ENCODE data around the gene LGMN. TPM values are rescaled to one million over a fixed set of nuclear protein-coding genes. Genes with fewer than 3 reads are reported as not detected.

LGMN gene
- total and polyA plus RNA-seq, 4 donors = 56.2 to 192 (median 62.4) TPM

DNA sequence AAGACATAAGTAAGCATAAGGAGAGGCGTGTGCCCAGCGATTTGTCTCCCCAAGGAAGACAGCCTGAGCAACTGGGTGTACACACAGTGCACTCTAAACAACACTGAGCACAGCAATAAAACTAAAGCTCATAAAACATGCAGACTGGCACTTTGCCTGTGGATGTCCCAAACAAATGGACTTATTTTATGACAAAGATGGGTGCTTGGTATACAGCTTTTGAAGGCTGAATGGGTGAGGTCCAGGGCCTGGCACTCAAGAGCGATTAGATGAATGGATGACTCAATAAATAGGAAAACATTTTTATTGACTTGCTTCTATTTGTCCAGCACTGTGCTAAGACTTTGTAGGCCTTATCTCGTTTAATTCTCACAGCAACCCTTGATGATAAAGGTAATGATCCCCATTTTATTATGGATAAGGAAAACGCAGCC lies 28.5 kb downstream of the LGMN start:
- no peaks in the 10 kb centered on the region for H3K9me3 ChIP-seq (ENCODE audit: control insufficient read depth in 4 of 4, low read length in 3 of 4)
- H3K9ac ChIP-seq (ENCODE audit: low read depth in 1 of 2, low read length in 2 of 2) = no peak overlapping the region
- no peak overlapping the region for H3K27ac ChIP-seq (ENCODE audit: low read depth in 1 of 2, low read length in 2 of 2)
- peaks cover 0 to 5% (median 3%) of the 10 kb centered on the region in 4 donors for H3K36me3 ChIP-seq (ENCODE audit: control insufficient read depth in 4 of 4, insufficient read depth in 3 of 4, low read depth in 1 of 4, low read length in 3 of 4)
- no peaks in the 10 kb centered on the region for H3K27me3 ChIP-seq (ENCODE audit: control insufficient read depth in 4 of 4, insufficient read depth in 4 of 4, low read length in 3 of 4)
- no peak for DNase-seq (ENCODE audit: low spot score)
- no peak overlapping the region for H3K4me3 ChIP-seq (ENCODE audit: low read depth in 1 of 3, low read length in 3 of 3)
- TF ChIP-seq TAF1 (conservative IDR thresholded peaks at IDR 0.05) (no peak), YY1 (IDR thresholded peaks at IDR 0.05) (no peak), RXRA (IDR thresholded peaks at IDR 0.05) (no peak), RAD21 (IDR thresholded peaks at IDR 0.05) (no peak), HNF4A (conservative IDR thresholded peaks at IDR 0.05) (no peak), EGR1 (IDR thresholded peaks at IDR 0.05; ENCODE audit: low read depth in 2 of 2) (no peak), NR2F2 (IDR thresholded peaks at IDR 0.05) (no peak), JUND (IDR thresholded peaks at IDR 0.05) (no peak), ATF3 (IDR thresholded peaks at IDR 0.05) (no peak), FOXA2 (IDR thresholded peaks at IDR 0.05) (no peak), FOXA1 (IDR thresholded peaks at IDR 0.05) (no peak), SP1 (IDR thresholded peaks at IDR 0.05) (no peak), HNF4G (IDR thresholded peaks at IDR 0.05) (no peak)
- TF ChIP-seq, protein P1, sequence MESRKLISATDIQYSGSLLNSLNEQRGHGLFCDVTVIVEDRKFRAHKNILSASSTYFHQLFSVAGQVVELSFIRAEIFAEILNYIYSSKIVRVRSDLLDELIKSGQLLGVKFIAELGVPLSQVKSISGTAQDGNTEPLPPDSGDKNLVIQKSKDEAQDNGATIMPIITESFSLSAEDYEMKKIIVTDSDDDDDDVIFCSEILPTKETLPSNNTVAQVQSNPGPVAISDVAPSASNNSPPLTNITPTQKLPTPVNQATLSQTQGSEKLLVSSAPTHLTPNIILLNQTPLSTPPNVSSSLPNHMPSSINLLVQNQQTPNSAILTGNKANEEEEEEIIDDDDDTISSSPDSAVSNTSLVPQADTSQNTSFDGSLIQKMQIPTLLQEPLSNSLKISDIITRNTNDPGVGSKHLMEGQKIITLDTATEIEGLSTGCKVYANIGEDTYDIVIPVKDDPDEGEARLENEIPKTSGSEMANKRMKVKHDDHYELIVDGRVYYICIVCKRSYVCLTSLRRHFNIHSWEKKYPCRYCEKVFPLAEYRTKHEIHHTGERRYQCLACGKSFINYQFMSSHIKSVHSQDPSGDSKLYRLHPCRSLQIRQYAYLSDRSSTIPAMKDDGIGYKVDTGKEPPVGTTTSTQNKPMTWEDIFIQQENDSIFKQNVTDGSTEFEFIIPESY (IDR thresholded peaks at IDR 0.05) = no peak
- TF ChIP-seq, protein P2, sequence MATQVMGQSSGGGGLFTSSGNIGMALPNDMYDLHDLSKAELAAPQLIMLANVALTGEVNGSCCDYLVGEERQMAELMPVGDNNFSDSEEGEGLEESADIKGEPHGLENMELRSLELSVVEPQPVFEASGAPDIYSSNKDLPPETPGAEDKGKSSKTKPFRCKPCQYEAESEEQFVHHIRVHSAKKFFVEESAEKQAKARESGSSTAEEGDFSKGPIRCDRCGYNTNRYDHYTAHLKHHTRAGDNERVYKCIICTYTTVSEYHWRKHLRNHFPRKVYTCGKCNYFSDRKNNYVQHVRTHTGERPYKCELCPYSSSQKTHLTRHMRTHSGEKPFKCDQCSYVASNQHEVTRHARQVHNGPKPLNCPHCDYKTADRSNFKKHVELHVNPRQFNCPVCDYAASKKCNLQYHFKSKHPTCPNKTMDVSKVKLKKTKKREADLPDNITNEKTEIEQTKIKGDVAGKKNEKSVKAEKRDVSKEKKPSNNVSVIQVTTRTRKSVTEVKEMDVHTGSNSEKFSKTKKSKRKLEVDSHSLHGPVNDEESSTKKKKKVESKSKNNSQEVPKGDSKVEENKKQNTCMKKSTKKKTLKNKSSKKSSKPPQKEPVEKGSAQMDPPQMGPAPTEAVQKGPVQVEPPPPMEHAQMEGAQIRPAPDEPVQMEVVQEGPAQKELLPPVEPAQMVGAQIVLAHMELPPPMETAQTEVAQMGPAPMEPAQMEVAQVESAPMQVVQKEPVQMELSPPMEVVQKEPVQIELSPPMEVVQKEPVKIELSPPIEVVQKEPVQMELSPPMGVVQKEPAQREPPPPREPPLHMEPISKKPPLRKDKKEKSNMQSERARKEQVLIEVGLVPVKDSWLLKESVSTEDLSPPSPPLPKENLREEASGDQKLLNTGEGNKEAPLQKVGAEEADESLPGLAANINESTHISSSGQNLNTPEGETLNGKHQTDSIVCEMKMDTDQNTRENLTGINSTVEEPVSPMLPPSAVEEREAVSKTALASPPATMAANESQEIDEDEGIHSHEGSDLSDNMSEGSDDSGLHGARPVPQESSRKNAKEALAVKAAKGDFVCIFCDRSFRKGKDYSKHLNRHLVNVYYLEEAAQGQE (IDR thresholded peaks at IDR 0.05) = no peak
- no peaks in the 10 kb centered on the region for H3K4me1 ChIP-seq (ENCODE audit: control insufficient read depth in 4 of 4, insufficient read depth in 4 of 4, low read length in 3 of 4)
- WGBS = 57% methylated on average over 5 of the region's 5 CpGs

GRCh38 chr14:92719421-92719820 lies 29.0 kb downstream of the LGMN start:
- no peak for DNase-seq (ENCODE audit: low spot score)
- H3K27ac ChIP-seq (ENCODE audit: low read depth in 1 of 2, low read length in 2 of 2) = no peak overlapping the region
- H3K9ac ChIP-seq (ENCODE audit: low read depth in 1 of 2, low read length in 2 of 2) = no peak overlapping the region
- H3K9me3 ChIP-seq (ENCODE audit: control insufficient read depth in 4 of 4, low read length in 3 of 4) = no peaks in the 10 kb centered on the region
- no peaks in the 10 kb centered on the region for H3K4me1 ChIP-seq (ENCODE audit: control insufficient read depth in 4 of 4, insufficient read depth in 4 of 4, low read length in 3 of 4)
- TF ChIP-seq FOXA2 (IDR thresholded peaks at IDR 0.05) (no peak), MAX (IDR thresholded peaks at IDR 0.05) (no peak), EGR1 (IDR thresholded peaks at IDR 0.05; ENCODE audit: low read depth in 2 of 2) (no peak), JUND (IDR thresholded peaks at IDR 0.05) (no peak), RAD21 (IDR thresholded peaks at IDR 0.05) (no peak), NR2F2 (IDR thresholded peaks at IDR 0.05) (no peak), HNF4G (IDR thresholded peaks at IDR 0.05) (no peak), RXRA (IDR thresholded peaks at IDR 0.05) (no peak)
- TF ChIP-seq, protein P2 (IDR thresholded peaks at IDR 0.05) = no peak
- TF ChIP-seq, protein P3, sequence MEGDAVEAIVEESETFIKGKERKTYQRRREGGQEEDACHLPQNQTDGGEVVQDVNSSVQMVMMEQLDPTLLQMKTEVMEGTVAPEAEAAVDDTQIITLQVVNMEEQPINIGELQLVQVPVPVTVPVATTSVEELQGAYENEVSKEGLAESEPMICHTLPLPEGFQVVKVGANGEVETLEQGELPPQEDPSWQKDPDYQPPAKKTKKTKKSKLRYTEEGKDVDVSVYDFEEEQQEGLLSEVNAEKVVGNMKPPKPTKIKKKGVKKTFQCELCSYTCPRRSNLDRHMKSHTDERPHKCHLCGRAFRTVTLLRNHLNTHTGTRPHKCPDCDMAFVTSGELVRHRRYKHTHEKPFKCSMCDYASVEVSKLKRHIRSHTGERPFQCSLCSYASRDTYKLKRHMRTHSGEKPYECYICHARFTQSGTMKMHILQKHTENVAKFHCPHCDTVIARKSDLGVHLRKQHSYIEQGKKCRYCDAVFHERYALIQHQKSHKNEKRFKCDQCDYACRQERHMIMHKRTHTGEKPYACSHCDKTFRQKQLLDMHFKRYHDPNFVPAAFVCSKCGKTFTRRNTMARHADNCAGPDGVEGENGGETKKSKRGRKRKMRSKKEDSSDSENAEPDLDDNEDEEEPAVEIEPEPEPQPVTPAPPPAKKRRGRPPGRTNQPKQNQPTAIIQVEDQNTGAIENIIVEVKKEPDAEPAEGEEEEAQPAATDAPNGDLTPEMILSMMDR (IDR thresholded peaks at IDR 0.05; ENCODE audit: low read depth, low read length, missing input control) = no peak
- WGBS = 86% methylated on average over 2 of the region's 2 CpGs
- H3K36me3 ChIP-seq (ENCODE audit: control insufficient read depth in 4 of 4, insufficient read depth in 3 of 4, low read depth in 1 of 4, low read length in 3 of 4) = peaks cover 0 to 5% (median 3%) of the 10 kb centered on the region in 4 donors
- no peak overlapping the region for H3K4me3 ChIP-seq (ENCODE audit: low read depth in 1 of 3, low read length in 3 of 3)
- H3K27me3 ChIP-seq (ENCODE audit: control insufficient read depth in 4 of 4, insufficient read depth in 4 of 4, low read length in 3 of 4) = no peaks in the 10 kb centered on the region
